ENCODE measurements around the gene MIPEP. TPM values are rescaled to one million over a fixed set of nuclear protein-coding genes. Genes with fewer than 3 reads are reported as not detected.

The MIPEP gene
- total RNA-seq, 4 donors from 2014 or later = 12.1 to 20.3 (median 16.0) TPM

- Histone ChIP-seq H3K27me3 (no peaks in the 10 kb centered on the region), H3K4me1 (peaks cover 0 to 2% (median 0%) of the 10 kb centered on the region in 4 donors), H3K9me3 (no peaks in the 10 kb centered on the region), H3K27ac (replicated peaks in 1 of 4) (no peak overlapping the region), H3K4me3 (no peak overlapping the region), H3K36me3 (peaks cover 9 to 33% (median 17%) of the 10 kb centered on the region in 4 donors)
- no peak for DNase-seq (ENCODE audit: extremely low spot score)
- intact Hi-C loops (cut with DNase I) = loop anchor here (10.0 kb wide), 1 partner anchor 161 kb away; no protein-coding TSS in a partner anchor
- peak in 1 of 3 experiments; percentile 21 for TF ChIP-seq CTCF (IDR thresholded peaks at IDR 0.05)
- no peak for TF ChIP-seq EP300 (IDR thresholded peaks at IDR 0.05)
- 78% methylated on average over 2 of the region's 2 CpGs for WGBS
These were observed 12.9 kb downstream of the MIPEP start for GRCh38 chr13:23876265-23876664.

DNA sequence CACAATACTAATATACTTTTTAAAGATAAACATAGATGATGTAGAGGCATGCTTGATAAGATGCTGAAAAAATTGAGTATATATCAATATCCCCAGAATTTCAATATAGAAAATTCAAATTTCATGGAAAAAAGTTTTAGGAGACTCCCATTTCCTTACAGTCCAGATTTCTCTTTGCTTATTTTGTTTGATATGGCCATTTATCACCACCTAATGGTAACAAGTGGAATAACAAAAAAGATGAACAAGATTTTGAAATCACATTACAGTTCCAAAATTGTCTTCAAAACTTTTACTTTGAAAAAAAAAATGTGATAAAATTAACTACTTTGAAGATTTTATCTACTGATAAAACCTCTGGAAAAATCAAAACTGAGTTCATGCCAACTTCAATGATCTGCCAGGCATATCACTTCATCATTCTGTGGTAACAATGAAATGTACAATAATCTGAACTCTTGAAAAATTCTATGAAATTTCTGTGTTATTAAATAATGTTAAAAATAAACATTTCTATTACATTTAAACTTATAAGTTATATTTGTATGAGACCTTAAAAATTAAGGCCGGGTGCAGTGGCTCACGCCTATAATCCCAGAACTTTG is 17.5 kb downstream of the MIPEP start:
- 89% methylated on average over 2 of the region's 2 CpGs for WGBS
- DNase-seq (ENCODE audit: extremely low spot score) = no peak
- TF ChIP-seq POLR2AphosphoS5 (IDR thresholded peaks at IDR 0.05) (no peak), CTCF (IDR thresholded peaks at IDR 0.05) (peak; percentile 58 to 69 (median 64))
- no peak overlapping the region for H3K27ac ChIP-seq (replicated peaks in 1 of 4)
- H3K4me1 ChIP-seq = peaks cover 0 to 10% (median 3%) of the 10 kb centered on the region in 4 donors
- intact Hi-C loops (cut with DNase I) = loop anchor here (2.0 to 10.0 kb wide), 3 partner anchors 157 to 405 kb away; no protein-coding TSS in a partner anchor
- H3K36me3 ChIP-seq = peaks cover 0 to 17% (median 10%) of the 10 kb centered on the region in 4 donors
- no peak overlapping the region for H3K4me3 ChIP-seq
- H3K9me3 ChIP-seq = no peaks in the 10 kb centered on the region
- no peaks in the 10 kb centered on the region for H3K27me3 ChIP-seq

GRCh38 chr13:23870356-23871140 is 18.7 kb downstream of the MIPEP start:
- TF ChIP-seq POLR2A (IDR thresholded peaks at IDR 0.05; ENCODE audit: low read depth) (no peak), EP300 (IDR thresholded peaks at IDR 0.05) (no peak), POLR2AphosphoS5 (IDR thresholded peaks at IDR 0.05) (no peak), CTCF (IDR thresholded peaks at IDR 0.05) (no peak)
- no peak for DNase-seq (ENCODE audit: extremely low spot score)
- no peaks in the 10 kb centered on the region for H3K27me3 ChIP-seq
- WGBS = 92% methylated on average over 11 of the region's 12 CpGs
- H3K27ac ChIP-seq (replicated peaks in 1 of 4) = no peak overlapping the region
- peaks cover 0 to 17% (median 10%) of the 10 kb centered on the region in 4 donors for H3K36me3 ChIP-seq
- peaks cover 0 to 10% (median 5%) of the 10 kb centered on the region in 4 donors for H3K4me1 ChIP-seq
- no peaks in the 10 kb centered on the region for H3K9me3 ChIP-seq
- intact Hi-C loops (cut with DNase I) = loop anchor here (2.0 to 10.0 kb wide), 3 partner anchors 156 to 404 kb away; no protein-coding TSS in a partner anchor
- H3K4me3 ChIP-seq = no peak overlapping the region

DNA sequence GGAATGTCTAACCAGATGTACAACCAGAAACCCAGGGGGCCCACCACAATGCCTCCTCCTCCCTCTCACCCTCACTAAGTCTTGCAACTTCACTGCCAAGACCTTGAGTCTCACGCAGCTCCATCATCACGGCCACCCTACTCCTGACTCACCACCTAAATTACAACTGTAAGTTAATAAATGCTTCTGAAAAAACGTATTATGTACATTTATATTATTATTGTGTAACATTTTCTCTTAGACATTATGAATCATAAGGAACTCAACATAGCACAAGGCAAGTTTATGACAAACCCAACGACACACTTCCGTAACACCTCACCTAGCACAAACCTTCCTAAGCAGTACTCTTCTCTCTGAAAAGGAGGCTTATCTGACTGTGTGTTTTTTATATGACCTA is 20.7 kb downstream of the MIPEP start:
- intact Hi-C loops (cut with DNase I) = no loop called here
- H3K36me3 ChIP-seq = peaks cover 0 to 17% (median 8%) of the 10 kb centered on the region in 4 donors
- TF ChIP-seq EP300 (IDR thresholded peaks at IDR 0.05) = no peak
- TF ChIP-seq CTCF (IDR thresholded peaks at IDR 0.05) = no peak
- no peak for TF ChIP-seq POLR2AphosphoS5 (IDR thresholded peaks at IDR 0.05)
- no peak for TF ChIP-seq POLR2A (IDR thresholded peaks at IDR 0.05; ENCODE audit: low read depth)

More for the DNA sequence above, 20.7 kb downstream of the MIPEP start:
- H3K27ac ChIP-seq (replicated peaks in 1 of 4) = no peak overlapping the region
- H3K4me1 ChIP-seq = peaks cover 0 to 10% (median 5%) of the 10 kb centered on the region in 4 donors
- no peak overlapping the region for H3K4me3 ChIP-seq
- 71% methylated on average over 5 of the region's 5 CpGs for WGBS
- DNase-seq (ENCODE audit: extremely low spot score) = no peak
- no peaks in the 10 kb centered on the region for H3K27me3 ChIP-seq
- no peaks in the 10 kb centered on the region for H3K9me3 ChIP-seq
